ENCODE measurements around the gene ANKRD53.
"Not testable (repeated sequence)": the region's sequence is repeated elsewhere in the genome, so short reads cannot be mapped to it uniquely, and the experiment has no call there.

ANKRD53 gene

GRCh38 chr2:71021394-71021793, 43.0 kb downstream of the ANKRD53 start:
- DNase-seq: not testable (repeated sequence)

- DNase-seq: not testable (repeated sequence)
Observed at GRCh38 chr2:71023553-71024243, 45.3 kb downstream of the ANKRD53 start.
